K562 (cell line): ENCODE measurements around the gene HMCN2. TPM values are rescaled to one million over a fixed set of nuclear protein-coding genes. Genes with fewer than 3 reads are reported as not detected.

Experiments used
- CAMTA2 ChIP-seq: fragments of 250-450 bp; sonication (Bioruptor Pico); conservative IDR thresholded peaks from 2 replicates; pipeline ENCODE4 v1.5.1; 2022
- FOXK2 ChIP-seq, 2 experiments: fragments of 450-650 bp; IDR thresholded peaks in 1 of 2; conservative IDR thresholded peaks in 1 of 2; 2 replicates each; pipeline ENCODE4 v1.6.1; 2016; ENCODE audit warnings: low read depth in 2 of 2, mild to moderate bottlenecking in 1 of 2
- HEY1 ChIP-seq: fragments of 250-450 bp; sonication (Bioruptor Pico); IDR thresholded peaks from 2 replicates; pipeline ENCODE4 v1.5.0; 2020; ENCODE audit warnings: mild to moderate bottlenecking, moderate library complexity, borderline replicate concordance
- HNRNPLL ChIP-seq: fragments of 200-400 bp; formaldehyde crosslinking; IDR thresholded peaks from 2 replicates; pipeline ENCODE4 v1.6.1; 2017; ENCODE audit warnings: low read length, low read depth, mild to moderate bottlenecking; ENCODE audit not compliant: poor library complexity, severe bottlenecking
- KLF16 ChIP-seq: IDR thresholded peaks from 2 replicates; pipeline ENCODE4 v1.6.1; 2016; ENCODE audit warnings: antibody characterized with exemption
- LCOR ChIP-seq: sonication (generic); formaldehyde crosslinking; IDR thresholded peaks from 2 replicates; pipeline ENCODE4 v1.8.0; 2022; ENCODE audit warnings: mild to moderate bottlenecking, missing genetic modification reagents
- NELFE ChIP-seq: IDR thresholded peaks from 2 replicates; pipeline ENCODE4 v1.6.1; 2011; ENCODE audit warnings: mild to moderate bottlenecking; ENCODE audit not compliant: insufficient read depth, insufficient read length
- PPARD ChIP-seq: fragments of 250-450 bp; sonication (Bioruptor Pico); IDR thresholded peaks from 2 replicates; pipeline ENCODE4 v1.8.0; 2022; ENCODE audit warnings: inconsistent platforms, mild to moderate bottlenecking, moderate library complexity
- PRMT5 ChIP-seq: sonication (generic); formaldehyde crosslinking; IDR thresholded peaks from 2 replicates; pipeline ENCODE4 v1.5.0; 2020; ENCODE audit warnings: missing genetic modification reagents
- RAD51 ChIP-seq: fragments of 450-650 bp; IDR thresholded peaks from 2 replicates; pipeline ENCODE4 v1.7.1; 2016; ENCODE audit warnings: low read depth, mild to moderate bottlenecking, borderline replicate concordance
- RBM17 ChIP-seq: fragments of 200-400 bp; formaldehyde crosslinking; IDR thresholded peaks from 2 replicates; pipeline ENCODE4 v1.6.1; 2017; ENCODE audit warnings: low read depth, mild to moderate bottlenecking, low read length, borderline replicate concordance
- THRAP3 ChIP-seq: fragments of 450-650 bp; IDR thresholded peaks from 2 replicates; pipeline ENCODE4 v1.6.1; 2016; ENCODE audit warnings: mild to moderate bottlenecking, inconsistent platforms, borderline replicate concordance
- TOE1 ChIP-seq, 2 experiments: fragments of 450-650 bp in 1 of 2; sonication (generic) in 1 of 2; formaldehyde crosslinking in 1 of 2; IDR thresholded peaks; 2 replicates each; pipeline versions ENCODE4 v1.7.1 to v1.8.0; 2016 to 2022; ENCODE audit warnings: borderline replicate concordance in 2 of 2, mild to moderate bottlenecking in 2 of 2, antibody characterized with exemption in 1 of 2, inconsistent platforms in 1 of 2, low read depth in 1 of 2, missing genetic modification reagents in 1 of 2, moderate library complexity in 1 of 2
- ZNF12 ChIP-seq: sonication (generic); formaldehyde crosslinking; IDR thresholded peaks from 2 replicates; pipeline ENCODE4 v1.4.0; 2020; ENCODE audit warnings: mild to moderate bottlenecking, missing genetic modification reagents
- ZNF41 ChIP-seq: fragments of 250-450 bp; sonication (Bioruptor Pico); conservative IDR thresholded peaks from 2 replicates; pipeline ENCODE4 v1.4.0; 2020; ENCODE audit warnings: mild to moderate bottlenecking
- polyA plus RNA-seq, 8 experiments: library from polyadenylated mRNA; depleted of rRNA in 4 of 8; stranded (reverse) in 5 of 8; unstranded in 3 of 8; fragments of >200 nt; fragmentation: Nextera tagmentation in 2 of 8; fragmentation: Illumina TruSeq in 1 of 8; extraction: Ambion mirVana in 2 of 8; extraction: Trizol in 1 of 8; gene quantifications; 2 replicates each; pipeline versions ENCODE4 v1.2.1 to v1.2.3, GENCODE V29; 2011 to 2014; ENCODE audit warnings: inconsistent platforms in 1 of 8, missing spikeins in 1 of 8
- total RNA-seq, 7 experiments: library from RNA; depleted of rRNA in 6 of 7; stranded (reverse); fragments of >200 nt in 6 of 7; fragmentation: Illumina TruSeq in 2 of 7; extraction: Trizol in 2 of 7; gene quantifications; 2 replicates each; pipeline versions ENCODE4 v1.2.1 to v1.2.3, GENCODE V29; 2011 to 2021; ENCODE audit warnings: low replicate concordance in 1 of 7
- TF ChIP-seq, protein P1 (sequence below), 2 experiments: fragments of 450-650 bp in 1 of 2; sonication (generic) in 1 of 2; formaldehyde crosslinking; conservative IDR thresholded peaks; 2 replicates each; pipeline versions ENCODE4 v1.4.0 to v1.8.1; 2020 to 2022; ENCODE audit warnings: mild to moderate bottlenecking in 1 of 2, missing genetic modification reagents in 1 of 2
- TF ChIP-seq, protein P2 (sequence below): fragments of 250-450 bp; sonication (Bioruptor Pico); IDR thresholded peaks from 2 replicates; pipeline ENCODE4 v1.4.0; 2020; ENCODE audit warnings: borderline replicate concordance
- TF ChIP-seq, protein P3 (sequence below): fragments of 250-450 bp; sonication (Bioruptor Pico); IDR thresholded peaks from 2 replicates; pipeline ENCODE4 v1.5.0; 2021
- TF ChIP-seq, protein P4 (sequence below): sonication (generic); formaldehyde crosslinking; IDR thresholded peaks from 2 replicates; pipeline ENCODE4 v1.8.0; 2022; ENCODE audit warnings: missing genetic modification reagents, mild to moderate bottlenecking, borderline replicate concordance
- TF ChIP-seq, protein P5 (sequence below): fragments of 450-650 bp; formaldehyde crosslinking; IDR thresholded peaks from 2 replicates; pipeline ENCODE4 v1.4.0; 2022; ENCODE audit warnings: missing genetic modification characterization

The HMCN2 gene
- total and polyA plus RNA-seq, 9 of the 15 experiments (the other 6 are each of a cell fraction or from before 2014, with no cell fraction given), result 0.01 TPM; not detected in 8

DNA sequence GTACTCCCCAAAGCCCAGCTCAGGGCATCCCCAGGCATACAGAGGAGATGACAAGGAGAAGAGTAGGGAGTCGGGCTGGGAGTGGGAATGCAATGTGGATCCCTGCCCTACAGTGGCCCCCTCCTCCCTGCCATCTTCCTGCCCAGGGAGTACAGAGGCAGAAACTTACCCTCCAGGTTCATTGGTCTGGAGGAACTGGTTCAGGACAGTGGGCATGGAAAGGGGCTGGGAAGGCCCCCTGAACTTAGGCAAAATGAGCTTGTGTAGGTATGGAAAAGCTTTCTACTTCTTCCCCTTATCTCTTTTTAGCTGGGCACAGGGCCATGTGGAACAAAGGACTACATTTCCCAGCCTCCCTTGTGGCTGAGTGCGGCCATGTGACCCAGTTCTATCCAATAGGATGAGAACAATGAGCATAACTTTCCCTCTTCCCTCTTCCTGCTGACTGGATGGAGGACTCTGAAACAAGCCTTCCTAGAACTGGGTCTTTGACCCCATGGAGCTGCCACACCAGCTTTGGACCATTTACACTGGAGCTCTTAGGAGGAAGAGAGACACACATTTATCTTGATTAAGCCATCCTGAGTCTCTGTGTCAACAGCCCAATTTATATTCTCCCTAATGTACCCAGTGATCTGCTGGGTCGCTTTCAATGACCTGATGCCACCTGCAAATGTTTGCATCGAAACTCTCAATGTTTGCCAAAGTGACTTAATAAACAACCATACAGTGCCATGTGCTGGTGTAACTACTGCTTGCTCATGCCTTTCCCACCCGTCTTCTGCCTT lies 25.0 kb upstream of the HMCN2 start (continued):
- TF ChIP-seq RBM17 (no peak), RAD51 (peak; percentile 95), FOXK2 (conservative IDR thresholded peaks at IDR 0.05 in 1 of 2, IDR thresholded peaks at IDR 0.05 in 1 of 2; ENCODE audit: low read depth in 2 of 2) (peak in 1 of 2 experiments; percentile 49; a peak in 1 of 4 replicates), PPARD (no peak), NELFE (no peak), CAMTA2 (no peak), LCOR (CRISPR knock-in tag) (no peak), KLF16 (no peak), TOE1 (IDR thresholded peaks at IDR 0.05; ENCODE audit: borderline replicate concordance) (no peak), TOE1 (CRISPR knock-in tag; IDR thresholded peaks at IDR 0.05; ENCODE audit: borderline replicate concordance, low read depth) (no peak; the same call in 1 of the 2 replicates), ZNF41 (CRISPR knock-in tag) (no peak), PRMT5 (no peak), HEY1 (CRISPR knock-in tag) (no peak), THRAP3 (no peak), ZNF12 (CRISPR knock-in tag) (0 out of 2 replicates have a peak, but pooled peaks have one; percentile 53), HNRNPLL (no peak)
- TF ChIP-seq, protein P1, sequence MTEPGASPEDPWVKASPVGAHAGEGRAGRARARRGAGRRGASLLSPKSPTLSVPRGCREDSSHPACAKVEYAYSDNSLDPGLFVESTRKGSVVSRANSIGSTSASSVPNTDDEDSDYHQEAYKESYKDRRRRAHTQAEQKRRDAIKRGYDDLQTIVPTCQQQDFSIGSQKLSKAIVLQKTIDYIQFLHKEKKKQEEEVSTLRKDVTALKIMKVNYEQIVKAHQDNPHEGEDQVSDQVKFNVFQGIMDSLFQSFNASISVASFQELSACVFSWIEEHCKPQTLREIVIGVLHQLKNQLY (CRISPR knock-in tag; conservative IDR thresholded peaks at IDR 0.05), result no peak
- TF ChIP-seq, protein P2, sequence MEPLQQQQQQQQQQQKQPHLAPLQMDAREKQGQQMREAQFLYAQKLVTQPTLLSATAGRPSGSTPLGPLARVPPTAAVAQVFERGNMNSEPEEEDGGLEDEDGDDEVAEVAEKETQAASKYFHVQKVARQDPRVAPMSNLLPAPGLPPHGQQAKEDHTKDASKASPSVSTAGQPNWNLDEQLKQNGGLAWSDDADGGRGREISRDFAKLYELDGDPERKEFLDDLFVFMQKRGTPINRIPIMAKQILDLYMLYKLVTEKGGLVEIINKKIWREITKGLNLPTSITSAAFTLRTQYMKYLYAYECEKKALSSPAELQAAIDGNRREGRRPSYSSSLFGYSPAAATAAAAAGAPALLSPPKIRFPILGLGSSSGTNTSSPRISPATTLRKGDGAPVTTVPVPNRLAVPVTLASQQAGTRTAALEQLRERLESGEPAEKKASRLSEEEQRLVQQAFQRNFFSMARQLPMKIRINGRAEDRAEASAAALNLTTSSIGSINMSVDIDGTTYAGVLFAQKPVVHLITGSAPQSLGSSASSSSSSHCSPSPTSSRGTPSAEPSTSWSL (CRISPR knock-in tag), result no peak
- TF ChIP-seq, protein P3, sequence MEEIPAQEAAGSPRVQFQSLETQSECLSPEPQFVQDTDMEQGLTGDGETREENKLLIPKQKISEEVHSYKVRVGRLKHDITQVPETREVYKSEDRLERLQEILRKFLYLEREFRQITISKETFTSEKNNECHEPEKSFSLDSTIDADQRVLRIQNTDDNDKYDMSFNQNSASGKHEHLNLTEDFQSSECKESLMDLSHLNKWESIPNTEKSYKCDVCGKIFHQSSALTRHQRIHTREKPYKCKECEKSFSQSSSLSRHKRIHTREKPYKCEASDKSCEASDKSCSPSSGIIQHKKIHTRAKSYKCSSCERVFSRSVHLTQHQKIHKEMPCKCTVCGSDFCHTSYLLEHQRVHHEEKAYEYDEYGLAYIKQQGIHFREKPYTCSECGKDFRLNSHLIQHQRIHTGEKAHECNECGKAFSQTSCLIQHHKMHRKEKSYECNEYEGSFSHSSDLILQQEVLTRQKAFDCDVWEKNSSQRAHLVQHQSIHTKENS (CRISPR knock-in tag), result no peak
- TF ChIP-seq, protein P4, sequence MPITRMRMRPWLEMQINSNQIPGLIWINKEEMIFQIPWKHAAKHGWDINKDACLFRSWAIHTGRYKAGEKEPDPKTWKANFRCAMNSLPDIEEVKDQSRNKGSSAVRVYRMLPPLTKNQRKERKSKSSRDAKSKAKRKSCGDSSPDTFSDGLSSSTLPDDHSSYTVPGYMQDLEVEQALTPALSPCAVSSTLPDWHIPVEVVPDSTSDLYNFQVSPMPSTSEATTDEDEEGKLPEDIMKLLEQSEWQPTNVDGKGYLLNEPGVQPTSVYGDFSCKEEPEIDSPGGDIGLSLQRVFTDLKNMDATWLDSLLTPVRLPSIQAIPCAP (CRISPR knock-in tag), result no peak
- TF ChIP-seq, protein P5, sequence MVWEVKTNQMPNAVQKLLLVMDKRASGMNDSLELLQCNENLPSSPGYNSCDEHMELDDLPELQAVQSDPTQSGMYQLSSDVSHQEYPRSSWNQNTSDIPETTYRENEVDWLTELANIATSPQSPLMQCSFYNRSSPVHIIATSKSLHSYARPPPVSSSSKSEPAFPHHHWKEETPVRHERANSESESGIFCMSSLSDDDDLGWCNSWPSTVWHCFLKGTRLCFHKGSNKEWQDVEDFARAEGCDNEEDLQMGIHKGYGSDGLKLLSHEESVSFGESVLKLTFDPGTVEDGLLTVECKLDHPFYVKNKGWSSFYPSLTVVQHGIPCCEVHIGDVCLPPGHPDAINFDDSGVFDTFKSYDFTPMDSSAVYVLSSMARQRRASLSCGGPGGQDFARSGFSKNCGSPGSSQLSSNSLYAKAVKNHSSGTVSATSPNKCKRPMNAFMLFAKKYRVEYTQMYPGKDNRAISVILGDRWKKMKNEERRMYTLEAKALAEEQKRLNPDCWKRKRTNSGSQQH (CRISPR knock-in tag), result no peak
